H1 (cell line): Measurements from ENCODE around the gene SOCS4. TPM values are rescaled to one million over a fixed set of nuclear protein-coding genes. Genes with fewer than 3 reads are reported as not detected.

Experiments
- SP1 ChIP-seq: IDR thresholded peaks from 2 replicates; pipeline ENCODE4 v1.6.1; 2011; ENCODE audit warnings: low read depth, low read length
- SUZ12 ChIP-seq: fragments of 200-600 bp; sonication (generic); IDR thresholded peaks from 2 replicates; pipeline ENCODE4 v1.6.1; 2012; ENCODE audit warnings: mild to moderate bottlenecking, inconsistent platforms, low read length, moderate library complexity, mixed read lengths
- polyA plus RNA-seq, 7 experiments: library from polyadenylated mRNA; depleted of rRNA in 3 of 7; stranded (reverse) in 5 of 7; unstranded in 2 of 7; fragments of >200 nt in 5 of 7; fragments of 200-250 nt in 2 of 7; gene quantifications; 1 replicate in 5 of 7; 2 replicates in 1 of 7; 4 replicates in 1 of 7; pipeline versions ENCODE4 v1.2.1 to v1.2.3, GENCODE V29; 2011 to 2013; ENCODE audit warnings: missing spikeins in 2 of 7, mixed read lengths in 2 of 7
- total RNA-seq: library from RNA; stranded (reverse); fragmentation: NEBNext Ultra II Directional; extraction: Animal tissue kit (Norgen Biotek cat#: 25700); gene quantifications from 2 replicates; pipeline ENCODE4 v1.2.1, GENCODE V29; 2021
- TF ChIP-seq, protein P1 (sequence below): fragments of 300-600 bp; sonication (generic); IDR thresholded peaks from 2 replicates; pipeline ENCODE4 v1.7.1; 2012; ENCODE audit warnings: low read length, moderate library complexity, mild to moderate bottlenecking, inconsistent platforms; ENCODE audit not compliant: insufficient replicate concordance
- TF ChIP-seq, protein P2 (sequence below): IDR thresholded peaks from 2 replicates; pipeline ENCODE4 v1.6.1; 2012; ENCODE audit warnings: inconsistent platforms

SOCS4 gene
- total and polyA plus RNA-seq, 2 of the 8 experiments (the other 6 are each of a cell fraction or from before 2014, with no cell fraction given): 5.5 to 31.5 TPM

DNA sequence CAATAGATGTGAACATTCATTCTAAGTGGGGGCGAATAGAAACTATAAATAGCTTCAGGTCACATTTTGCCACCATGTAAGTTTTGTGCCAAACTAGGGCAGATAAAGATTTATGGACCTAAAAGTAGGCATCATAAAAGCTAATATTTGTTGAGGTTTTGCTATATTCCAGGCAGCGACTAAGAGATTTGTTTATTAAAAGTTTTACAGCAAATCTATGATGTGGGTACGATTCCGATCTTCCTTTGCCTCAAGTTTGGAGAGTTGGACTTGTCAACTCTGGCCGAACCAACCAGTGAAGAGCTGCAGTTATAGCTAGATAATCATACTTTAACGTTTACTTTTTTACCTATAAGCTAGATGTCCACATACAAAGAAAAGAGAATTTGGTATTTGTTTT lies 26.0 kb downstream of the SOCS4 start (continued):
- TF ChIP-seq, protein P1, sequence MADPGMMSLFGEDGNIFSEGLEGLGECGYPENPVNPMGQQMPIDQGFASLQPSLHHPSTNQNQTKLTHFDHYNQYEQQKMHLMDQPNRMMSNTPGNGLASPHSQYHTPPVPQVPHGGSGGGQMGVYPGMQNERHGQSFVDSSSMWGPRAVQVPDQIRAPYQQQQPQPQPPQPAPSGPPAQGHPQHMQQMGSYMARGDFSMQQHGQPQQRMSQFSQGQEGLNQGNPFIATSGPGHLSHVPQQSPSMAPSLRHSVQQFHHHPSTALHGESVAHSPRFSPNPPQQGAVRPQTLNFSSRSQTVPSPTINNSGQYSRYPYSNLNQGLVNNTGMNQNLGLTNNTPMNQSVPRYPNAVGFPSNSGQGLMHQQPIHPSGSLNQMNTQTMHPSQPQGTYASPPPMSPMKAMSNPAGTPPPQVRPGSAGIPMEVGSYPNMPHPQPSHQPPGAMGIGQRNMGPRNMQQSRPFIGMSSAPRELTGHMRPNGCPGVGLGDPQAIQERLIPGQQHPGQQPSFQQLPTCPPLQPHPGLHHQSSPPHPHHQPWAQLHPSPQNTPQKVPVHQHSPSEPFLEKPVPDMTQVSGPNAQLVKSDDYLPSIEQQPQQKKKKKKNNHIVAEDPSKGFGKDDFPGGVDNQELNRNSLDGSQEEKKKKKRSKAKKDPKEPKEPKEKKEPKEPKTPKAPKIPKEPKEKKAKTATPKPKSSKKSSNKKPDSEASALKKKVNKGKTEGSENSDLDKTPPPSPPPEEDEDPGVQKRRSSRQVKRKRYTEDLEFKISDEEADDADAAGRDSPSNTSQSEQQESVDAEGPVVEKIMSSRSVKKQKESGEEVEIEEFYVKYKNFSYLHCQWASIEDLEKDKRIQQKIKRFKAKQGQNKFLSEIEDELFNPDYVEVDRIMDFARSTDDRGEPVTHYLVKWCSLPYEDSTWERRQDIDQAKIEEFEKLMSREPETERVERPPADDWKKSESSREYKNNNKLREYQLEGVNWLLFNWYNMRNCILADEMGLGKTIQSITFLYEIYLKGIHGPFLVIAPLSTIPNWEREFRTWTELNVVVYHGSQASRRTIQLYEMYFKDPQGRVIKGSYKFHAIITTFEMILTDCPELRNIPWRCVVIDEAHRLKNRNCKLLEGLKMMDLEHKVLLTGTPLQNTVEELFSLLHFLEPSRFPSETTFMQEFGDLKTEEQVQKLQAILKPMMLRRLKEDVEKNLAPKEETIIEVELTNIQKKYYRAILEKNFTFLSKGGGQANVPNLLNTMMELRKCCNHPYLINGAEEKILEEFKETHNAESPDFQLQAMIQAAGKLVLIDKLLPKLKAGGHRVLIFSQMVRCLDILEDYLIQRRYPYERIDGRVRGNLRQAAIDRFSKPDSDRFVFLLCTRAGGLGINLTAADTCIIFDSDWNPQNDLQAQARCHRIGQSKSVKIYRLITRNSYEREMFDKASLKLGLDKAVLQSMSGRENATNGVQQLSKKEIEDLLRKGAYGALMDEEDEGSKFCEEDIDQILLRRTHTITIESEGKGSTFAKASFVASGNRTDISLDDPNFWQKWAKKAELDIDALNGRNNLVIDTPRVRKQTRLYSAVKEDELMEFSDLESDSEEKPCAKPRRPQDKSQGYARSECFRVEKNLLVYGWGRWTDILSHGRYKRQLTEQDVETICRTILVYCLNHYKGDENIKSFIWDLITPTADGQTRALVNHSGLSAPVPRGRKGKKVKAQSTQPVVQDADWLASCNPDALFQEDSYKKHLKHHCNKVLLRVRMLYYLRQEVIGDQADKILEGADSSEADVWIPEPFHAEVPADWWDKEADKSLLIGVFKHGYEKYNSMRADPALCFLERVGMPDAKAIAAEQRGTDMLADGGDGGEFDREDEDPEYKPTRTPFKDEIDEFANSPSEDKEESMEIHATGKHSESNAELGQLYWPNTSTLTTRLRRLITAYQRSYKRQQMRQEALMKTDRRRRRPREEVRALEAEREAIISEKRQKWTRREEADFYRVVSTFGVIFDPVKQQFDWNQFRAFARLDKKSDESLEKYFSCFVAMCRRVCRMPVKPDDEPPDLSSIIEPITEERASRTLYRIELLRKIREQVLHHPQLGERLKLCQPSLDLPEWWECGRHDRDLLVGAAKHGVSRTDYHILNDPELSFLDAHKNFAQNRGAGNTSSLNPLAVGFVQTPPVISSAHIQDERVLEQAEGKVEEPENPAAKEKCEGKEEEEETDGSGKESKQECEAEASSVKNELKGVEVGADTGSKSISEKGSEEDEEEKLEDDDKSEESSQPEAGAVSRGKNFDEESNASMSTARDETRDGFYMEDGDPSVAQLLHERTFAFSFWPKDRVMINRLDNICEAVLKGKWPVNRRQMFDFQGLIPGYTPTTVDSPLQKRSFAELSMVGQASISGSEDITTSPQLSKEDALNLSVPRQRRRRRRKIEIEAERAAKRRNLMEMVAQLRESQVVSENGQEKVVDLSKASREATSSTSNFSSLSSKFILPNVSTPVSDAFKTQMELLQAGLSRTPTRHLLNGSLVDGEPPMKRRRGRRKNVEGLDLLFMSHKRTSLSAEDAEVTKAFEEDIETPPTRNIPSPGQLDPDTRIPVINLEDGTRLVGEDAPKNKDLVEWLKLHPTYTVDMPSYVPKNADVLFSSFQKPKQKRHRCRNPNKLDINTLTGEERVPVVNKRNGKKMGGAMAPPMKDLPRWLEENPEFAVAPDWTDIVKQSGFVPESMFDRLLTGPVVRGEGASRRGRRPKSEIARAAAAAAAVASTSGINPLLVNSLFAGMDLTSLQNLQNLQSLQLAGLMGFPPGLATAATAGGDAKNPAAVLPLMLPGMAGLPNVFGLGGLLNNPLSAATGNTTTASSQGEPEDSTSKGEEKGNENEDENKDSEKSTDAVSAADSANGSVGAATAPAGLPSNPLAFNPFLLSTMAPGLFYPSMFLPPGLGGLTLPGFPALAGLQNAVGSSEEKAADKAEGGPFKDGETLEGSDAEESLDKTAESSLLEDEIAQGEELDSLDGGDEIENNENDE: no peak
- no peak for TF ChIP-seq SP1
- no peak for TF ChIP-seq SUZ12
- TF ChIP-seq, protein P2, sequence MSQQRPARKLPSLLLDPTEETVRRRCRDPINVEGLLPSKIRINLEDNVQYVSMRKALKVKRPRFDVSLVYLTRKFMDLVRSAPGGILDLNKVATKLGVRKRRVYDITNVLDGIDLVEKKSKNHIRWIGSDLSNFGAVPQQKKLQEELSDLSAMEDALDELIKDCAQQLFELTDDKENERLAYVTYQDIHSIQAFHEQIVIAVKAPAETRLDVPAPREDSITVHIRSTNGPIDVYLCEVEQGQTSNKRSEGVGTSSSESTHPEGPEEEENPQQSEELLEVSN: no peak
